K562 (cell line): ENCODE results near the gene LMO2. TPM values are rescaled to one million over a fixed set of nuclear protein-coding genes. Genes with fewer than 3 reads are reported as not detected.
A peak's percentile ranks its signal among the peaks of the same experiment; 100 is the strongest.

ENCODE experiments used
- ATAC-seq: fragments of 200-7000 bp; cut with Tn5 transposase; 3 replicates; pipeline ENCODE4 v1.9.1; 2020; ENCODE audit warnings: moderate library complexity
- BruUV-seq: library from RNA; stranded (reverse); fragments of 400-500 nt; replicated peaks from 2 replicates; lab custom pipeline; 2021; lab: Mats Ljungman, UMichigan
- CTCF ChIA-PET: fragments of 300-600 bp; formaldehyde crosslinking; extraction: SDS; loops from one replicate; lab custom pipeline; 2021; ENCODE audit warnings: low intra/inter-chr PET ratio; lab: Yijun Ruan, JAX
- POLR2A ChIA-PET: fragments of 300-600, 350-650 bp; sonication (Branson Sonifier 250); formaldehyde crosslinking; extraction: SDS; loops from one replicate; lab custom pipeline; 2021; ENCODE audit warnings: antibody characterized with exemption, inconsistent platforms; lab: Yijun Ruan, JAX
- DNase-seq, 4 experiments: peaks; one replicate each; pipeline versions ENCODE4 v3.0.0 to v3.0.0-alpha.2; 2011 to 2018; ENCODE audit warnings: low spot score in 3 of 4, mixed read lengths in 3 of 4; ENCODE audit errors: extremely low read depth in 1 of 4
- FAIRE-seq: peaks from 2 replicates; lab custom pipeline; 2011; peaks lifted over from hg19 to GRCh38; lab: Jason Lieb, UNC
- H2AFZ ChIP-seq: 2 replicates; pipeline ENCODE4 v1.6.0; 2011; ENCODE audit warnings: low read depth, low read length, control low read depth, inconsistent platforms
- H3K27ac ChIP-seq: fragments of 200-600 bp; 3 replicates; pipeline ENCODE4 v1.8.0; 2011; ENCODE audit warnings: low read depth, mild to moderate bottlenecking, control low read depth, inconsistent platforms, low read length, moderate library complexity, mixed read lengths; ENCODE audit errors: extremely low read depth
- H3K27me3 ChIP-seq, 2 experiments: fragments of 300-600 bp in 1 of 2; 2 replicates in 1 of 2; 3 replicates in 1 of 2; pipeline versions ENCODE4 v1.6.0 to v1.8.0; 2011; ENCODE audit warnings: inconsistent platforms in 2 of 2, low read length in 2 of 2, mild to moderate bottlenecking in 1 of 2, mixed read lengths in 1 of 2, moderate library complexity in 1 of 2; ENCODE audit not compliant: control insufficient read depth in 2 of 2, insufficient read depth in 2 of 2
- H3K36me3 ChIP-seq: fragments of 300-600 bp; 3 replicates; pipeline ENCODE4 v1.8.0; 2011; ENCODE audit warnings: mild to moderate bottlenecking, low read length, inconsistent platforms; ENCODE audit not compliant: control insufficient read depth, insufficient read depth
- H3K4me1 ChIP-seq, 2 experiments: fragments of 200-600 bp in 1 of 2; replicated peaks in 1 of 2; 2 replicates in 1 of 2; 3 replicates in 1 of 2; pipeline versions ENCODE4 v1.5.1 to v1.8.0; 2011; ENCODE audit warnings: inconsistent platforms in 2 of 2, low read length in 2 of 2, mild to moderate bottlenecking in 1 of 2, mixed read lengths in 1 of 2, moderate library complexity in 1 of 2; ENCODE audit not compliant: control insufficient read depth in 2 of 2, insufficient read depth in 2 of 2
- H3K4me2 ChIP-seq: 2 replicates; pipeline ENCODE4 v1.6.1; 2011; ENCODE audit warnings: low read length, control low read depth, inconsistent platforms, mixed read lengths; ENCODE audit not compliant: insufficient read depth
- H3K4me3 ChIP-seq: fragments of 200-600 bp; sonication (generic), shearing (Covaris generic); 2 replicates; pipeline ENCODE4 v1.5.1; 2016; ENCODE audit warnings: control low read depth, inconsistent platforms
- H3K79me2 ChIP-seq: fragments of 200-600 bp; 3 replicates; pipeline ENCODE4 v1.8.0; 2011; ENCODE audit warnings: low read length, inconsistent platforms; ENCODE audit not compliant: control insufficient read depth, insufficient read depth
- H3K9ac ChIP-seq, 2 experiments: 2 replicates each; pipeline versions ENCODE4 v1.6.0 to v1.6.1; 2011; ENCODE audit warnings: low read depth in 2 of 2, low read length in 2 of 2, control low read depth in 1 of 2, inconsistent platforms in 1 of 2, mild to moderate bottlenecking in 1 of 2, mixed read lengths in 1 of 2; ENCODE audit not compliant: insufficient read depth in 1 of 2
- H3K9me1 ChIP-seq: one replicate; pipeline ENCODE4 v1.6.0; 2011; ENCODE audit warnings: inconsistent platforms, mild to moderate bottlenecking, low read length, moderate library complexity; ENCODE audit not compliant: control insufficient read depth, insufficient read depth
- H3K9me3 ChIP-seq: replicated peaks from 2 replicates; pipeline ENCODE4 v1.5.1; 2011; ENCODE audit warnings: low read depth, low read length, inconsistent platforms; ENCODE audit not compliant: control insufficient read depth, insufficient read depth
- H4K20me1 ChIP-seq: replicated peaks from 2 replicates; pipeline ENCODE4 v1.6.1; 2011; ENCODE audit warnings: low read length, inconsistent platforms, mixed read lengths; ENCODE audit not compliant: control insufficient read depth, insufficient read depth
- CEBPB ChIP-seq: fragments of 450-650 bp; IDR thresholded peaks from 2 replicates; pipeline ENCODE4 v1.6.1; 2016; ENCODE audit warnings: missing genetic modification characterization, missing compliant biosample characterization
- FOXP1 ChIP-seq: sonication (generic); formaldehyde crosslinking; IDR thresholded peaks from 2 replicates; pipeline ENCODE4 v1.8.0; 2022; ENCODE audit warnings: mild to moderate bottlenecking, missing genetic modification reagents
- HIVEP1 ChIP-seq: fragments of 250-450 bp; sonication (Bioruptor Pico); IDR thresholded peaks from 2 replicates; pipeline ENCODE4 v1.4.0; 2020; ENCODE audit warnings: mild to moderate bottlenecking
- RBM34 ChIP-seq: fragments of 200-400 bp; formaldehyde crosslinking; IDR thresholded peaks from 2 replicates; pipeline ENCODE4 v1.6.1; 2018; ENCODE audit warnings: low read length, borderline replicate concordance; ENCODE audit not compliant: insufficient read depth
- SREBF2 ChIP-seq: sonication (generic); formaldehyde crosslinking; IDR thresholded peaks from 2 replicates; pipeline ENCODE4 v1.4.0; 2020; ENCODE audit warnings: mild to moderate bottlenecking, missing genetic modification reagents
- WGBS: fragments of 100-300 bp; shearing (Covaris generic); methylation state at CpG from one replicate; pipeline ENCODE4 v1.1.6; 2016; ENCODE audit warnings: low coverage, mixed read lengths; ENCODE audit not compliant: insufficient coverage; ENCODE audit errors: missing lambda C conversion rate; 5-methylcytosine and 5-hydroxymethylcytosine counted together
- in situ Hi-C: fragments of 300-500 bp; cut with MboI; formaldehyde crosslinking; loops from 4 replicates; pipeline ENCODE4 v1.15.0; 2018; ENCODE audit warnings: inconsistent platforms, mixed read lengths
- intact Hi-C: fragments of 100-400 bp; cut with micrococcal nuclease; formaldehyde crosslinking; loops from 2 replicates; pipeline ENCODE4 v1.14.2; 2022
- polyA plus RNA-seq, 8 experiments: library from polyadenylated mRNA; depleted of rRNA in 4 of 8; stranded (reverse) in 5 of 8; unstranded in 3 of 8; fragments of >200 nt; fragmentation: Nextera tagmentation in 2 of 8; fragmentation: Illumina TruSeq in 1 of 8; extraction: Ambion mirVana in 2 of 8; extraction: Trizol in 1 of 8; gene quantifications; 2 replicates each; pipeline versions ENCODE4 v1.2.1 to v1.2.3, GENCODE V29; 2011 to 2014; ENCODE audit warnings: inconsistent platforms in 1 of 8, missing spikeins in 1 of 8
- total RNA-seq, 7 experiments: library from RNA; depleted of rRNA in 6 of 7; stranded (reverse); fragments of >200 nt in 6 of 7; fragmentation: Illumina TruSeq in 2 of 7; extraction: Trizol in 2 of 7; gene quantifications; 2 replicates each; pipeline versions ENCODE4 v1.2.1 to v1.2.3, GENCODE V29; 2011 to 2021; ENCODE audit warnings: low replicate concordance in 1 of 7
- TF ChIP-seq, protein P1 (sequence below): IDR thresholded peaks from 2 replicates; pipeline ENCODE4 v1.6.1; 2011; ENCODE audit warnings: borderline replicate concordance, low read depth, mild to moderate bottlenecking, moderate library complexity, low read length; ENCODE audit not compliant: insufficient read depth, poor library complexity, severe bottlenecking
- TF ChIP-seq, protein P2 (sequence below): fragments of 250-450 bp; sonication (Bioruptor Pico); IDR thresholded peaks from 2 replicates; pipeline ENCODE4 v1.4.0; 2020; ENCODE audit warnings: borderline replicate concordance

The LMO2 gene
- total and polyA plus RNA-seq, 9 of the 15 experiments (the other 6 are each of a cell fraction or from before 2014, with no cell fraction given), result 6.9 to 126 (median 91.5) TPM

DNA sequence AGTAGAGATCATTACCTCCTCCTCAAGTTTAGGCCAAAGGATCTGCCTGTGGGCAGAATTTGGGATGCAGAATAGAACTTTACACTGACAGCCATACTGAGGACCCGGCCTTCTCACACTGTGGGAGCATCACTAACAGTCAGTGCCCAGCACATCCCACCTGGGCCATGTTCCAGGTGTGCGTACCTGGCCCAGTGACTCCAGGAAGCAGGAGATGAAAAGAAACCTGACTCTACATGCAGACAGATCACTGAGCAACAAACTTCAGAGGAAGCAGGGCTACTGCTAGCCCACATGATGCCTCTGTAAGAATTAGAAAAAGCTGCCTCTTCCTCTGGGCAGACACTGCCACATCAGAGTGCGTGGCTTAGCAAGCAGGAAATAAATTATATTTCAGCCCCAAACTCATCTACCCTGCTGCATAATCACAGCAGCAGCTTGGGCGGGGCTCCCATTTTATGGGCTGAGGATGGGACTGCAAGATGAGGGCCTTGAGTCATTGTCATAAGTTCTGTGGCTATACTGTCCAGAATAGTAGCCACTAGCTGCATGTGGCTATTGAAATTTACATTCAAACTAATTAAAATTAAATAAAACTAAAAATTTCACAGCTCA lies 6.0 kb upstream of the LMO2 start:
- H3K9me1 ChIP-seq, result no peaks in the 10 kb centered on the region
- in situ Hi-C loops, result no loop called here
- H4K20me1 ChIP-seq, result no peaks in the 10 kb centered on the region
- H2AFZ ChIP-seq, result no peak overlapping the region
- H3K4me3 ChIP-seq, result no peak overlapping the region
- no peaks in the 10 kb centered on the region; the same call in 2 of the 3 replicates for H3K79me2 ChIP-seq
- no peak for ATAC-seq
- no peak overlapping the region for H3K27ac ChIP-seq
- H3K9ac ChIP-seq, result no peak overlapping the region
- FAIRE-seq, result no peak
- POLR2A ChIA-PET, result interaction anchor here (1.1 kb wide), 1 partner anchor 37 kb away, joined by 3 read pairs; no protein-coding TSS in a partner anchor
- CTCF ChIA-PET, result no interaction called here
- intact Hi-C loops, result no loop called here
- no peaks in the 10 kb centered on the region for H3K36me3 ChIP-seq
- TF ChIP-seq, protein P1, sequence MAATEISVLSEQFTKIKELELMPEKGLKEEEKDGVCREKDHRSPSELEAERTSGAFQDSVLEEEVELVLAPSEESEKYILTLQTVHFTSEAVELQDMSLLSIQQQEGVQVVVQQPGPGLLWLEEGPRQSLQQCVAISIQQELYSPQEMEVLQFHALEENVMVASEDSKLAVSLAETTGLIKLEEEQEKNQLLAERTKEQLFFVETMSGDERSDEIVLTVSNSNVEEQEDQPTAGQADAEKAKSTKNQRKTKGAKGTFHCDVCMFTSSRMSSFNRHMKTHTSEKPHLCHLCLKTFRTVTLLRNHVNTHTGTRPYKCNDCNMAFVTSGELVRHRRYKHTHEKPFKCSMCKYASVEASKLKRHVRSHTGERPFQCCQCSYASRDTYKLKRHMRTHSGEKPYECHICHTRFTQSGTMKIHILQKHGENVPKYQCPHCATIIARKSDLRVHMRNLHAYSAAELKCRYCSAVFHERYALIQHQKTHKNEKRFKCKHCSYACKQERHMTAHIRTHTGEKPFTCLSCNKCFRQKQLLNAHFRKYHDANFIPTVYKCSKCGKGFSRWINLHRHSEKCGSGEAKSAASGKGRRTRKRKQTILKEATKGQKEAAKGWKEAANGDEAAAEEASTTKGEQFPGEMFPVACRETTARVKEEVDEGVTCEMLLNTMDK, result no peak
- TF ChIP-seq, all 486 proteins: peak for 0
- Histone ChIP-seq H3K9me3 (no peaks in the 10 kb centered on the region), H3K27me3 (no peaks in the 10 kb centered on the region), H3K4me2 (no peak overlapping the region), H3K4me1 (peaks cover 32 to 56% of the 10 kb centered on the region in 2 experiments)
- BruUV-seq, result no TSS peak
- peak in 1 of 4 experiments; percentile 44 for DNase-seq
- 65% methylated on average over 4 of the region's 4 CpGs for WGBS

- Histone ChIP-seq H2AFZ (no peak overlapping the region), H3K9me3 (no peaks in the 10 kb centered on the region), H3K9ac (no peak overlapping the region), H3K79me2 (peaks cover 6% of the 10 kb centered on the region; the same call in 2 of the 3 replicates), H4K20me1 (no peaks in the 10 kb centered on the region), H3K27me3 (no peaks in the 10 kb centered on the region), H3K4me1 (peaks cover 40 to 65% of the 10 kb centered on the region in 2 experiments), H3K9me1 (no peaks in the 10 kb centered on the region), H3K4me3 (no peak overlapping the region), H3K27ac (no peak overlapping the region), H3K4me2 (no peak overlapping the region), H3K36me3 (no peaks in the 10 kb centered on the region)
- WGBS, result 54% methylated on average over 2 of the region's 2 CpGs
- in situ Hi-C loops, result no loop called here
- FAIRE-seq (no peak), ATAC-seq (no peak), DNase-seq (no peak)
- TF ChIP-seq HIVEP1 (no peak), RBM34 (no peak), CEBPB (tag) (no peak), SREBF2 (CRISPR knock-in tag) (no peak), FOXP1 (CRISPR knock-in tag) (no peak)
- TF ChIP-seq, protein P2, sequence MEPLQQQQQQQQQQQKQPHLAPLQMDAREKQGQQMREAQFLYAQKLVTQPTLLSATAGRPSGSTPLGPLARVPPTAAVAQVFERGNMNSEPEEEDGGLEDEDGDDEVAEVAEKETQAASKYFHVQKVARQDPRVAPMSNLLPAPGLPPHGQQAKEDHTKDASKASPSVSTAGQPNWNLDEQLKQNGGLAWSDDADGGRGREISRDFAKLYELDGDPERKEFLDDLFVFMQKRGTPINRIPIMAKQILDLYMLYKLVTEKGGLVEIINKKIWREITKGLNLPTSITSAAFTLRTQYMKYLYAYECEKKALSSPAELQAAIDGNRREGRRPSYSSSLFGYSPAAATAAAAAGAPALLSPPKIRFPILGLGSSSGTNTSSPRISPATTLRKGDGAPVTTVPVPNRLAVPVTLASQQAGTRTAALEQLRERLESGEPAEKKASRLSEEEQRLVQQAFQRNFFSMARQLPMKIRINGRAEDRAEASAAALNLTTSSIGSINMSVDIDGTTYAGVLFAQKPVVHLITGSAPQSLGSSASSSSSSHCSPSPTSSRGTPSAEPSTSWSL (CRISPR knock-in tag), result no peak
- CTCF ChIA-PET, result no interaction called here
- POLR2A ChIA-PET, result interaction anchor here (1.1 kb wide), 1 partner anchor 20 kb away, joined by 3 read pairs; no protein-coding TSS in a partner anchor
- intact Hi-C loops, result no loop called here
- no TSS peak for BruUV-seq
These were observed 5.0 kb upstream of the LMO2 start for GRCh38 chr11:33896911-33897310.
